ENCODE measurements around the gene AOX1.
"Not testable (repeated sequence)": the region's sequence is repeated elsewhere in the genome, so short reads cannot be mapped to it uniquely, and the experiment has no call there.

- TF ChIP-seq, protein P1, sequence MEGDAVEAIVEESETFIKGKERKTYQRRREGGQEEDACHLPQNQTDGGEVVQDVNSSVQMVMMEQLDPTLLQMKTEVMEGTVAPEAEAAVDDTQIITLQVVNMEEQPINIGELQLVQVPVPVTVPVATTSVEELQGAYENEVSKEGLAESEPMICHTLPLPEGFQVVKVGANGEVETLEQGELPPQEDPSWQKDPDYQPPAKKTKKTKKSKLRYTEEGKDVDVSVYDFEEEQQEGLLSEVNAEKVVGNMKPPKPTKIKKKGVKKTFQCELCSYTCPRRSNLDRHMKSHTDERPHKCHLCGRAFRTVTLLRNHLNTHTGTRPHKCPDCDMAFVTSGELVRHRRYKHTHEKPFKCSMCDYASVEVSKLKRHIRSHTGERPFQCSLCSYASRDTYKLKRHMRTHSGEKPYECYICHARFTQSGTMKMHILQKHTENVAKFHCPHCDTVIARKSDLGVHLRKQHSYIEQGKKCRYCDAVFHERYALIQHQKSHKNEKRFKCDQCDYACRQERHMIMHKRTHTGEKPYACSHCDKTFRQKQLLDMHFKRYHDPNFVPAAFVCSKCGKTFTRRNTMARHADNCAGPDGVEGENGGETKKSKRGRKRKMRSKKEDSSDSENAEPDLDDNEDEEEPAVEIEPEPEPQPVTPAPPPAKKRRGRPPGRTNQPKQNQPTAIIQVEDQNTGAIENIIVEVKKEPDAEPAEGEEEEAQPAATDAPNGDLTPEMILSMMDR (IDR thresholded peaks at IDR 0.05; ENCODE audit: low read length) = not testable (repeated sequence)
- TF ChIP-seq EZH2 (optimal IDR thresholded peaks at IDR 0.05; ENCODE audit: low read depth, low read length) = not testable (repeated sequence)
These were observed 42.6 kb downstream of the AOX1 start for GRCh38 chr2:200628461-200628860.

All from MM.1S (cell line).